ENCODE measurements around the gene MRPL28. TPM values are rescaled to one million over a fixed set of nuclear protein-coding genes. Genes with fewer than 3 reads are reported as not detected.

MRPL28 gene
- polyA plus RNA-seq, 1 of the 3 experiments (the other 2 are of a cell fraction): 320 TPM

GRCh38 chr16:399340-400019 is 29.1 kb upstream of the MRPL28 start:
- CTCF ChIA-PET: no interaction called here
- Histone ChIP-seq H3K4me2 (no peak overlapping the region), H3K4me1 (ENCODE audit: control insufficient read depth in 1 of 2, insufficient read depth in 2 of 2, low read depth in 1 of 2, low read length in 1 of 2) (peaks cover 7 to 16% of the 10 kb centered on the region in 2 experiments; a peak in 2 of 4 replicates), H3K9ac (no peak overlapping the region), H3K9me3 (no peaks in the 10 kb centered on the region), H2AFZ (ENCODE audit: low read depth) (no peak overlapping the region), H3K27me3 (ENCODE audit: insufficient read depth) (no peaks in the 10 kb centered on the region), H3F3A (replicated peaks; ENCODE audit: insufficient read depth) (peaks cover 54% of the 10 kb centered on the region), H3K79me2 (ENCODE audit: insufficient read depth) (peaks cover 17% of the 10 kb centered on the region), H3K36me3 (replicated peaks in 1 of 2; ENCODE audit: control insufficient read depth in 1 of 2, insufficient read depth in 2 of 2, low read length in 1 of 2) (peaks cover 0 to 17% of the 10 kb centered on the region in 2 experiments), H3K9me2 (no peaks in the 10 kb centered on the region), H4K20me1 (ENCODE audit: insufficient read depth) (0 out of 2 replicates have a peak, but pooled peaks cover 10% of the 10 kb centered on the region), H3K4me3 (ENCODE audit: low read depth in 2 of 2, low read length in 1 of 2) (no peak overlapping the region), H3K27ac (ENCODE audit: low read depth in 2 of 2, low read length in 1 of 2) (no peak overlapping the region)
- POLR2A ChIA-PET: no interaction called here
- DNase-seq: no peak
- 95% methylated on average over 11 of the region's 22 CpGs for WGBS (ENCODE audit: low lambda C conversion rate)
- TF ChIP-seq REST (IDR thresholded peaks at IDR 0.05; ENCODE audit: low read depth, low read length): no peak
- TF ChIP-seq YY1 (IDR thresholded peaks at IDR 0.05; ENCODE audit: low read depth): no peak
- no peak for TF ChIP-seq RFX5 (IDR thresholded peaks at IDR 0.05; ENCODE audit: low read length)
- TF ChIP-seq TAF1 (IDR thresholded peaks at IDR 0.05; ENCODE audit: borderline replicate concordance, low read depth, low read length): no peak
- no peak for TF ChIP-seq GATA2 (CRISPR knock-in tag; IDR thresholded peaks at IDR 0.05)
- no peak for TF ChIP-seq POLR2AphosphoS5 (IDR thresholded peaks at IDR 0.05; ENCODE audit: low read depth, low read length)
- no peak for TF ChIP-seq TEAD4 (IDR thresholded peaks at IDR 0.05; ENCODE audit: borderline replicate concordance, insufficient read depth)
- no peak for TF ChIP-seq PBX3 (IDR thresholded peaks at IDR 0.05)
- no peak for TF ChIP-seq ZBTB33 (IDR thresholded peaks at IDR 0.05; ENCODE audit: borderline replicate concordance, low read depth)
- no peak for TF ChIP-seq FOXJ3 (CRISPR knock-in tag; IDR thresholded peaks at IDR 0.05)
- no peak for TF ChIP-seq TCF12 (IDR thresholded peaks at IDR 0.05)
- no peak for TF ChIP-seq EP300 (IDR thresholded peaks at IDR 0.05; ENCODE audit: borderline replicate concordance in 1 of 2, low read depth in 1 of 2, low read length in 1 of 2)
- no peak for TF ChIP-seq USF2 (IDR thresholded peaks at IDR 0.05; ENCODE audit: borderline replicate concordance, low read depth, low read length)
- TF ChIP-seq SMC3 (IDR thresholded peaks at IDR 0.05; ENCODE audit: low read depth, low read length): no peak
- TF ChIP-seq MAX (IDR thresholded peaks at IDR 0.05; ENCODE audit: low read depth): no peak
- no peak for TF ChIP-seq MEF2A (IDR thresholded peaks at IDR 0.05; ENCODE audit: borderline replicate concordance, low read depth)

Measured in SK-N-SH (cell line).